K562 (cell line): ENCODE measurements around the gene USP51. TPM values are rescaled to one million over a fixed set of nuclear protein-coding genes. Genes with fewer than 3 reads are reported as not detected.
A peak's percentile ranks its signal among the peaks of the same experiment; 100 is the strongest.

Experiments used
- ATAC-seq: fragments of 200-7000 bp; cut with Tn5 transposase; 3 replicates; pipeline ENCODE4 v1.9.1; 2020; ENCODE audit warnings: moderate library complexity
- BruUV-seq: library from RNA; stranded (reverse); fragments of 400-500 nt; replicated peaks from 2 replicates; lab custom pipeline; 2021; lab: Mats Ljungman, UMichigan
- CTCF ChIA-PET: fragments of 300-600 bp; formaldehyde crosslinking; extraction: SDS; loops from one replicate; lab custom pipeline; 2021; ENCODE audit warnings: low intra/inter-chr PET ratio; lab: Yijun Ruan, JAX
- POLR2A ChIA-PET: fragments of 300-600, 350-650 bp; sonication (Branson Sonifier 250); formaldehyde crosslinking; extraction: SDS; loops from one replicate; lab custom pipeline; 2021; ENCODE audit warnings: antibody characterized with exemption, inconsistent platforms; lab: Yijun Ruan, JAX
- DNase-seq, 4 experiments: peaks; one replicate each; pipeline versions ENCODE4 v3.0.0 to v3.0.0-alpha.2; 2011 to 2018; ENCODE audit warnings: low spot score in 3 of 4, mixed read lengths in 3 of 4; ENCODE audit errors: extremely low read depth in 1 of 4
- FAIRE-seq: peaks from 2 replicates; lab custom pipeline; 2011; peaks lifted over from hg19 to GRCh38; lab: Jason Lieb, UNC
- H2AFZ ChIP-seq: 2 replicates; pipeline ENCODE4 v1.6.0; 2011; ENCODE audit warnings: low read depth, low read length, control low read depth, inconsistent platforms
- H3K27ac ChIP-seq: fragments of 200-600 bp; 3 replicates; pipeline ENCODE4 v1.8.0; 2011; ENCODE audit warnings: low read depth, mild to moderate bottlenecking, control low read depth, inconsistent platforms, low read length, moderate library complexity, mixed read lengths; ENCODE audit errors: extremely low read depth
- H3K27me3 ChIP-seq, 2 experiments: fragments of 300-600 bp in 1 of 2; 2 replicates in 1 of 2; 3 replicates in 1 of 2; pipeline versions ENCODE4 v1.6.0 to v1.8.0; 2011; ENCODE audit warnings: inconsistent platforms in 2 of 2, low read length in 2 of 2, mild to moderate bottlenecking in 1 of 2, mixed read lengths in 1 of 2, moderate library complexity in 1 of 2; ENCODE audit not compliant: control insufficient read depth in 2 of 2, insufficient read depth in 2 of 2
- H3K36me3 ChIP-seq: fragments of 300-600 bp; 3 replicates; pipeline ENCODE4 v1.8.0; 2011; ENCODE audit warnings: mild to moderate bottlenecking, low read length, inconsistent platforms; ENCODE audit not compliant: control insufficient read depth, insufficient read depth
- H3K4me1 ChIP-seq, 2 experiments: fragments of 200-600 bp in 1 of 2; replicated peaks in 1 of 2; 2 replicates in 1 of 2; 3 replicates in 1 of 2; pipeline versions ENCODE4 v1.5.1 to v1.8.0; 2011; ENCODE audit warnings: inconsistent platforms in 2 of 2, low read length in 2 of 2, mild to moderate bottlenecking in 1 of 2, mixed read lengths in 1 of 2, moderate library complexity in 1 of 2; ENCODE audit not compliant: control insufficient read depth in 2 of 2, insufficient read depth in 2 of 2
- H3K4me2 ChIP-seq: 2 replicates; pipeline ENCODE4 v1.6.1; 2011; ENCODE audit warnings: low read length, control low read depth, inconsistent platforms, mixed read lengths; ENCODE audit not compliant: insufficient read depth
- H3K4me3 ChIP-seq: fragments of 200-600 bp; sonication (generic), shearing (Covaris generic); 2 replicates; pipeline ENCODE4 v1.5.1; 2016; ENCODE audit warnings: control low read depth, inconsistent platforms
- H3K79me2 ChIP-seq: fragments of 200-600 bp; 3 replicates; pipeline ENCODE4 v1.8.0; 2011; ENCODE audit warnings: low read length, inconsistent platforms; ENCODE audit not compliant: control insufficient read depth, insufficient read depth
- H3K9ac ChIP-seq, 2 experiments: 2 replicates each; pipeline versions ENCODE4 v1.6.0 to v1.6.1; 2011; ENCODE audit warnings: low read depth in 2 of 2, low read length in 2 of 2, control low read depth in 1 of 2, inconsistent platforms in 1 of 2, mild to moderate bottlenecking in 1 of 2, mixed read lengths in 1 of 2; ENCODE audit not compliant: insufficient read depth in 1 of 2
- H3K9me1 ChIP-seq: one replicate; pipeline ENCODE4 v1.6.0; 2011; ENCODE audit warnings: inconsistent platforms, mild to moderate bottlenecking, low read length, moderate library complexity; ENCODE audit not compliant: control insufficient read depth, insufficient read depth
- H3K9me3 ChIP-seq: replicated peaks from 2 replicates; pipeline ENCODE4 v1.5.1; 2011; ENCODE audit warnings: low read depth, low read length, inconsistent platforms; ENCODE audit not compliant: control insufficient read depth, insufficient read depth
- H4K20me1 ChIP-seq: replicated peaks from 2 replicates; pipeline ENCODE4 v1.6.1; 2011; ENCODE audit warnings: low read length, inconsistent platforms, mixed read lengths; ENCODE audit not compliant: control insufficient read depth, insufficient read depth
- BCOR ChIP-seq: fragments of 450-650 bp; IDR thresholded peaks from 2 replicates; pipeline ENCODE4 v1.6.1; 2016
- GTF2F1 ChIP-seq: IDR thresholded peaks from 2 replicates; pipeline ENCODE4 v1.6.1; 2011; ENCODE audit warnings: low read depth, low read length, improper control_type of control experiment
- KDM1A ChIP-seq, 2 experiments: fragments of 450-650 bp; IDR thresholded peaks; 2 replicates each; pipeline ENCODE4 v1.6.1; 2016; ENCODE audit warnings: mild to moderate bottlenecking in 2 of 2
- RBM25 ChIP-seq: fragments of 200-400 bp; formaldehyde crosslinking; IDR thresholded peaks from 2 replicates; pipeline ENCODE4 v1.6.1; 2018; ENCODE audit warnings: low read length, low read depth, moderate library complexity; ENCODE audit not compliant: severe bottlenecking
- SMAD1 ChIP-seq: fragments of 150-350 bp; IDR thresholded peaks from 2 replicates; pipeline ENCODE4 v1.6.1; 2014; ENCODE audit warnings: low read length, low read depth; ENCODE audit not compliant: partially characterized antibody
- ZFP36 ChIP-seq: fragments of 150-350 bp; IDR thresholded peaks from 2 replicates; pipeline ENCODE4 v1.6.1; 2018; ENCODE audit warnings: low read length, low read depth; ENCODE audit not compliant: partially characterized antibody
- WGBS: fragments of 100-300 bp; shearing (Covaris generic); methylation state at CpG from one replicate; pipeline ENCODE4 v1.1.6; 2016; ENCODE audit warnings: low coverage, mixed read lengths; ENCODE audit not compliant: insufficient coverage; ENCODE audit errors: missing lambda C conversion rate; 5-methylcytosine and 5-hydroxymethylcytosine counted together
- in situ Hi-C: fragments of 300-500 bp; cut with MboI; formaldehyde crosslinking; loops from 4 replicates; pipeline ENCODE4 v1.15.0; 2018; ENCODE audit warnings: inconsistent platforms, mixed read lengths
- intact Hi-C: fragments of 100-400 bp; cut with micrococcal nuclease; formaldehyde crosslinking; loops from 2 replicates; pipeline ENCODE4 v1.14.2; 2022
- polyA plus RNA-seq, 8 experiments: library from polyadenylated mRNA; depleted of rRNA in 4 of 8; stranded (reverse) in 5 of 8; unstranded in 3 of 8; fragments of >200 nt; fragmentation: Nextera tagmentation in 2 of 8; fragmentation: Illumina TruSeq in 1 of 8; extraction: Ambion mirVana in 2 of 8; extraction: Trizol in 1 of 8; gene quantifications; 2 replicates each; pipeline versions ENCODE4 v1.2.1 to v1.2.3, GENCODE V29; 2011 to 2014; ENCODE audit warnings: inconsistent platforms in 1 of 8, missing spikeins in 1 of 8
- total RNA-seq, 7 experiments: library from RNA; depleted of rRNA in 6 of 7; stranded (reverse); fragments of >200 nt in 6 of 7; fragmentation: Illumina TruSeq in 2 of 7; extraction: Trizol in 2 of 7; gene quantifications; 2 replicates each; pipeline versions ENCODE4 v1.2.1 to v1.2.3, GENCODE V29; 2011 to 2021; ENCODE audit warnings: low replicate concordance in 1 of 7
- TF ChIP-seq, protein P1 (sequence below): fragments of 250-450 bp; sonication (Bioruptor Pico); IDR thresholded peaks from 2 replicates; pipeline ENCODE4 v1.4.0; 2020; ENCODE audit warnings: borderline replicate concordance

The USP51 gene
- total and polyA plus RNA-seq, 9 of the 15 experiments (the other 6 are each of a cell fraction or from before 2014, with no cell fraction given) = 0.59 to 3.9 (median 1.3) TPM

DNA sequence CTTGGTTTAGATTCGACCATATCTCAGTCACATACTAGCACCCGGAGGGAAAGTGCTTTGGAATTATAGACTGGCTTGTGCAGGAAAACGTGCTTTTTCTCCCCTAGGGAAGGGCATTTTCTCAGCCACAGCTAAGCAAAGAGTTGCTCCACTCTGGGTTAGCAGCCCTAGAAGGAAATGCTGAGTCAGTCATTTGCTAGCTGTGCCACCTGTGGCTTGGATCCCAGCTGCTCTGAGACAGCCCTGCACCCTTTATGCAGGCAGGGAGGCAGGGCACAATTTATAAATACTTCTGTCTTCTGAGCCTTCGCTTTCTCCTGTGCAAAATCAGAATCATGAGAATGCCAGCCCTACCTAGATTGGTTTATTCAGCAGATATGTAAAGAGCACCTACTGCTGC lies 1.3 kb upstream of the USP51 start (continued):
- TF ChIP-seq, protein P1, sequence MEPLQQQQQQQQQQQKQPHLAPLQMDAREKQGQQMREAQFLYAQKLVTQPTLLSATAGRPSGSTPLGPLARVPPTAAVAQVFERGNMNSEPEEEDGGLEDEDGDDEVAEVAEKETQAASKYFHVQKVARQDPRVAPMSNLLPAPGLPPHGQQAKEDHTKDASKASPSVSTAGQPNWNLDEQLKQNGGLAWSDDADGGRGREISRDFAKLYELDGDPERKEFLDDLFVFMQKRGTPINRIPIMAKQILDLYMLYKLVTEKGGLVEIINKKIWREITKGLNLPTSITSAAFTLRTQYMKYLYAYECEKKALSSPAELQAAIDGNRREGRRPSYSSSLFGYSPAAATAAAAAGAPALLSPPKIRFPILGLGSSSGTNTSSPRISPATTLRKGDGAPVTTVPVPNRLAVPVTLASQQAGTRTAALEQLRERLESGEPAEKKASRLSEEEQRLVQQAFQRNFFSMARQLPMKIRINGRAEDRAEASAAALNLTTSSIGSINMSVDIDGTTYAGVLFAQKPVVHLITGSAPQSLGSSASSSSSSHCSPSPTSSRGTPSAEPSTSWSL (CRISPR knock-in tag) = no peak
- TF ChIP-seq SMAD1 = no peak
- TF ChIP-seq, all 486 proteins: peak for 5

DNA sequence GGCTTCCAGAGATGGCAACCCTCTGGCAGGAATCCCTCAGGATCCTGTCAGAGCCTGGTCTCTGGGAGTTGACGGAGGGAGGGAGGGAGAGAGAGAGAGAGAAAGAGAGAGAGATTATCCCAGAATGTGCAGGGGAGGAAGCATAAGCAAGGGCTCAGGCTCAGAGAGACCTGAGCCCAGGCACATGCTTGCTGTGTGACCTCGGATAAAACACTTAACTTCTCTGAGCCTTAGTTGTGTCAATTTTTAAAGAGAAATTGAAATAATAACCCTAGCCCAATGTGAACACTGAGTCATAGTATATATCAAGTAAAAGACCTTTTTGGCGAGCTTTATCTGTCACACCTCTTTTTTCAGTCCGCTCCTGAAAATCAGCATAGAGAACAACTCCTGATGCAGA lies 473 bp upstream of the USP51 start:
- Histone ChIP-seq H3K9ac (peak overlapping the region; percentile 75 to 92; a peak in 2 of 4 replicates), H4K20me1 (no peaks in the 10 kb centered on the region), H3K36me3 (no peaks in the 10 kb centered on the region), H3K27ac (peak overlapping the region; percentile 88; the same call in 2 of the 3 replicates), H3K9me1 (no peaks in the 10 kb centered on the region), H3K4me2 (peak overlapping the region; percentile 71; the same call in 1 of the 2 replicates), H3K9me3 (no peaks in the 10 kb centered on the region), H3K4me3 (peak overlapping the region; percentile 61), H2AFZ (peak overlapping the region; percentile 90; the same call in 1 of the 2 replicates), H3K79me2 (no peaks in the 10 kb centered on the region; the same call in 1 of the 3 replicates), H3K4me1 (peaks cover 6 to 11% of the 10 kb centered on the region in 2 experiments; a peak in 4 of 5 replicates), H3K27me3 (no peaks in the 10 kb centered on the region)
- FAIRE-seq (no peak), DNase-seq (no peak), ATAC-seq (no peak)
- WGBS = 26% methylated on average over 2 of the region's 4 CpGs
- POLR2A ChIA-PET = no interaction called here
- TF ChIP-seq GTF2F1 = no peak
- TF ChIP-seq BCOR = peak; percentile 83
- peak; percentile 77 for TF ChIP-seq RBM25
- TF ChIP-seq ZFP36 = peak; percentile 67
- peak in 1 of 2 experiments; percentile 41; a peak in 1 of 4 replicates for TF ChIP-seq KDM1A (IDR thresholded peaks at IDR 0.05)
- in situ Hi-C loops (no loop called here), intact Hi-C loops (no loop called here)
- BruUV-seq = no TSS peak
- CTCF ChIA-PET = no interaction called here
